ENCODE measurements around the gene ARHGDIB. TPM values are rescaled to one million over a fixed set of nuclear protein-coding genes. Genes with fewer than 3 reads are reported as not detected.

ARHGDIB gene
- total RNA-seq, 1 donor from 2014 or later, result 0.79 TPM

- no peaks in the 10 kb centered on the region for H3K4me1 Mint-ChIP-seq (ENCODE audit: low read depth)
- no peak for TF ChIP-seq CTCF (IDR thresholded peaks at IDR 0.05; ENCODE audit: unreplicated experiment)
- no peaks in the 10 kb centered on the region for H3K36me3 Mint-ChIP-seq (ENCODE audit: insufficient read depth)
- H3K27ac Mint-ChIP-seq, result no peak overlapping the region
- H3K9me3 Mint-ChIP-seq (ENCODE audit: low read depth), result no peaks in the 10 kb centered on the region
- H3K27me3 Mint-ChIP-seq, result peaks cover 6% of the 10 kb centered on the region
- H3K4me3 Mint-ChIP-seq (ENCODE audit: low read depth), result no peak overlapping the region
- DNase-seq (ENCODE audit: low spot score, unreplicated experiment), result no peak
Measured at GRCh38 chr12:14962153-14962539, 745 bp upstream of the ARHGDIB start.

DNA sequence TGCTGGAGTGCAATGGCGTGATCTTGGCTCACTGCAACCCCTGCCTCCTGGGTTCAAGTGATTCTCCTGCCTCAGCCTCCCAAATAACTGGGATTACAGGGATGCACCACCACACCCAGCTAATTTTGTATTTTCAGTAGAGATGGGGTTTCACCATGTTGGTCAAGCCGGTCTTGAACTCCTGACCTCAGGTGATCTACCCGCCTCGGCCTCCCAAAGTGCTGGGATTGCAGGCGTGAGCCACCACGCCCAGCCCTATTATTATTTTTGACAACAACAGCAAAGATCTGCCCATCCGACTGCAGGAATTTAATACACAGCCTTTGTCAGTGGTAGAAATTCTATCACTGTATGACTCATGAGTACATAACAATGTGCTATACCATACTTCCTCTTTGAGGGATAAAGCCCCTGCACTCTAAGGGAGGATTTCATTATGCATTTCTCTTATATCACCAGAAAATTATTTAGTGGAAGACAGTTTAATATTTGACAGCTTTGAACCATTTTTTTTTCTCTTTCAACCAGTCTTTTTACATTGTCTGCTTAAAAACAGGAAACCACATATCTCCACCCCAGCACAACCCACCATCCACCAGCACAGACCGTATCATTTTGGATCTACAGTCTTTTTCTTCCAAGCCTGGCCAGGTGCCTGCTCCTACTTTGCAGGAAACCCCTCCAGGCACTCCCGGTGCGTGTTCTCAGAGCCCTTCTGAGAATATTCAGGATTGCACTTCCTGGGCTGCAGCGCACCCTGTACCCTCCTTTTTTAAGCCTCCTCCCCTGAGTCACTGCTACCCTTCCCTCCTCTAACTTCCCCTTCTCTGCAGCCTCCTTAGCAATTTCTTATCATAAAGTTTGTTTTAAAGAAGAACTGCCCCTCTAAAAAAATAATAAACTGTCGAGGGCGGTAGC lies 594 bp downstream of the ARHGDIB start:
- no peaks in the 10 kb centered on the region for H3K9me3 Mint-ChIP-seq (ENCODE audit: low read depth)
- TF ChIP-seq CTCF (IDR thresholded peaks at IDR 0.05; ENCODE audit: unreplicated experiment), result no peak
- no peak for DNase-seq (ENCODE audit: low spot score, unreplicated experiment)
- no peak overlapping the region for H3K27ac Mint-ChIP-seq
- H3K36me3 Mint-ChIP-seq (ENCODE audit: insufficient read depth), result no peaks in the 10 kb centered on the region
- no peak overlapping the region for H3K4me3 Mint-ChIP-seq (ENCODE audit: low read depth)
- H3K4me1 Mint-ChIP-seq (ENCODE audit: low read depth), result no peaks in the 10 kb centered on the region
- peaks cover 6% of the 10 kb centered on the region for H3K27me3 Mint-ChIP-seq

- DNase-seq (ENCODE audit: low spot score, unreplicated experiment), result no peak
- Mint-ChIP-seq H3K4me1 (ENCODE audit: low read depth) (no peaks in the 10 kb centered on the region), H3K36me3 (ENCODE audit: insufficient read depth) (no peaks in the 10 kb centered on the region), H3K9me3 (ENCODE audit: low read depth) (no peaks in the 10 kb centered on the region), H3K27me3 (peaks cover 6% of the 10 kb centered on the region), H3K4me3 (ENCODE audit: low read depth) (no peak overlapping the region), H3K27ac (no peak overlapping the region)
- TF ChIP-seq CTCF (IDR thresholded peaks at IDR 0.05; ENCODE audit: unreplicated experiment), result no peak
Measured at GRCh38 chr12:14959916-14960496, 1.4 kb downstream of the ARHGDIB start.

DNA sequence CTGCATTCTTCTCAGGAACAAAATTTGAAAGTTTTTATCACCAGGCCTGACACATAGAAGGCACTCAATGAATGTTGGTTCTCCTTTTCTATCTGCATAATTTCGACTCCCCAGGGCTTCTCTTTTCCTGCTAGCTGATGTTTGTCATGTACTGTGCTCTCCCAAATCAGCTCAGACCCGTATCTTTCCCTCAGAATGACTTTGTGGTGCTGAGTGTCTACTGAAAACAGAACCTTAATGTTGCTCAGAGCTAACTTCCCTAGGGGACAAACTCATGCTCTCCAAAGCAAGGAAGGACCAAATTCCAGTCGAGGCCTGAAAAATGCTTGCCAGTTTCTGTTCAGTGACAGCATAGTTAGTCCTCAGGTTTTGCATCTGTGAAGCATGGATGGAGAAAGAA lies 1.9 kb downstream of the ARHGDIB start:
- Mint-ChIP-seq H3K27me3 (peaks cover 6% of the 10 kb centered on the region), H3K27ac (no peak overlapping the region), H3K36me3 (ENCODE audit: insufficient read depth) (no peaks in the 10 kb centered on the region), H3K4me3 (ENCODE audit: low read depth) (no peak overlapping the region), H3K4me1 (ENCODE audit: low read depth) (no peaks in the 10 kb centered on the region), H3K9me3 (ENCODE audit: low read depth) (no peaks in the 10 kb centered on the region)
- TF ChIP-seq CTCF (IDR thresholded peaks at IDR 0.05; ENCODE audit: unreplicated experiment), result no peak
- no peak for DNase-seq (ENCODE audit: low spot score, unreplicated experiment)

- no peak for TF ChIP-seq CTCF (IDR thresholded peaks at IDR 0.05; ENCODE audit: unreplicated experiment)
- no peaks in the 10 kb centered on the region for H3K36me3 Mint-ChIP-seq (ENCODE audit: insufficient read depth)
- H3K27ac Mint-ChIP-seq, result no peak overlapping the region
- no peak overlapping the region for H3K4me3 Mint-ChIP-seq (ENCODE audit: low read depth)
- no peaks in the 10 kb centered on the region for H3K9me3 Mint-ChIP-seq (ENCODE audit: low read depth)
- no peaks in the 10 kb centered on the region for H3K4me1 Mint-ChIP-seq (ENCODE audit: low read depth)
- peaks cover 6% of the 10 kb centered on the region for H3K27me3 Mint-ChIP-seq
- DNase-seq (ENCODE audit: low spot score, unreplicated experiment), result no peak
Measured at GRCh38 chr12:14959126-14959440, 2.3 kb downstream of the ARHGDIB start.

All from progenitor cell of endocrine pancreas (in vitro differentiated cells).